T-helper 1 cell treated with Interleukin-12 subunit alpha and Interleukin-12 subunit beta and Interleukin-4 antibody, amounts not matched to agents 30 μg/mL and 1 μg/mL, for 36 hours (primary cell): ENCODE results near the gene GMPPB.
A peak's percentile ranks its signal among the peaks of the same experiment; 100 is the strongest.
"Not testable (repeated sequence)": the region's sequence is repeated elsewhere in the genome, so short reads cannot be mapped to it uniquely, and the experiment has no call there.

ENCODE experiments used
- H3K27ac Mint-ChIP-seq: one replicate; pipeline ENCODE4 v1.8.0; 2021; ENCODE audit warnings: mild to moderate bottlenecking, mixed read lengths
- H3K27me3 Mint-ChIP-seq: one replicate; pipeline ENCODE4 v1.8.0; 2021; ENCODE audit warnings: low read depth, mixed read lengths
- H3K36me3 Mint-ChIP-seq: one replicate; pipeline ENCODE4 v1.8.0; 2021; ENCODE audit warnings: low read depth, mixed read lengths
- H3K4me1 Mint-ChIP-seq: one replicate; pipeline ENCODE4 v1.8.0; 2021; ENCODE audit warnings: low read depth, mixed read lengths
- H3K4me3 Mint-ChIP-seq: one replicate; pipeline ENCODE4 v1.8.0; 2021; ENCODE audit warnings: mild to moderate bottlenecking, moderate library complexity, mixed read lengths
- H3K9me3 Mint-ChIP-seq: one replicate; pipeline ENCODE4 v1.8.0; 2021; ENCODE audit warnings: mixed read lengths

Gene GMPPB

GRCh38 chr3:49699281-49699979 is 24.3 kb downstream of the GMPPB start:
- no peaks in the 10 kb centered on the region for H3K4me1 Mint-ChIP-seq
- no peaks in the 10 kb centered on the region for H3K27me3 Mint-ChIP-seq
- H3K4me3 Mint-ChIP-seq = no peak overlapping the region
- H3K9me3 Mint-ChIP-seq = no peaks in the 10 kb centered on the region
- H3K36me3 Mint-ChIP-seq = no peaks in the 10 kb centered on the region
- no peak overlapping the region for H3K27ac Mint-ChIP-seq

GRCh38 chr3:49695350-49696015 is 28.3 kb downstream of the GMPPB start:
- not testable (repeated sequence) for H3K4me1 Mint-ChIP-seq, H3K4me3 Mint-ChIP-seq, H3K27ac Mint-ChIP-seq, H3K27me3 Mint-ChIP-seq, H3K36me3 Mint-ChIP-seq, H3K9me3 Mint-ChIP-seq

GRCh38 chr3:49694409-49695070 is 29.2 kb downstream of the GMPPB start:
- not testable (repeated sequence) for H3K27me3 Mint-ChIP-seq, H3K9me3 Mint-ChIP-seq, H3K27ac Mint-ChIP-seq, H3K4me3 Mint-ChIP-seq, H3K36me3 Mint-ChIP-seq
- H3K4me1 Mint-ChIP-seq = peaks cover 16% of the 10 kb centered on the region

- H3K4me3 Mint-ChIP-seq, H3K27ac Mint-ChIP-seq, H3K9me3 Mint-ChIP-seq, H3K36me3 Mint-ChIP-seq, H3K27me3 Mint-ChIP-seq: not testable (repeated sequence)
- H3K4me1 Mint-ChIP-seq = peaks cover 20% of the 10 kb centered on the region
Measured at GRCh38 chr3:49691481-49691880, 32.3 kb downstream of the GMPPB start.

DNA sequence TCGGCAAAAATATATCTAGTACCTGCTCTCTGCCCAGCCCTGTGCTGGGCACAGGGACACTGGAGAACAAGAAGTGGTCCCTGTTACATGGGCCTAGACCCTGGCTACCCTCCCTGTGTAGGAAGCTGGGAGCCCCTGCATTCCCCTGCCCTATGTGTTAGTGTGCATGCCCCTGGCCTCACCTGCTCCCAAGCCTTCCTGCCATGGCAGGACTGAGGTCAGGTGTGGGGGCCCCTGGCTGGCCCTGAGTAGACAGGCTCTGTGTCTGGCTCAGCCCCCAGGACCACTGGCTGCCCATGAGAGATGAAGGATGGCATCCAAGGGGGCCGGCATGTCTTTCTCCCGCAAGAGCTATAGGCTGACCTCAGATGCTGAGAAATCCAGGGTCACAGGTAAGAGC is 32.9 kb downstream of the GMPPB start:
- H3K9me3 Mint-ChIP-seq, H3K27me3 Mint-ChIP-seq, H3K36me3 Mint-ChIP-seq, H3K27ac Mint-ChIP-seq: not testable (repeated sequence)
- Mint-ChIP-seq H3K4me1 (peaks cover 20% of the 10 kb centered on the region), H3K4me3 (peak overlapping the region; percentile 95)

DNA sequence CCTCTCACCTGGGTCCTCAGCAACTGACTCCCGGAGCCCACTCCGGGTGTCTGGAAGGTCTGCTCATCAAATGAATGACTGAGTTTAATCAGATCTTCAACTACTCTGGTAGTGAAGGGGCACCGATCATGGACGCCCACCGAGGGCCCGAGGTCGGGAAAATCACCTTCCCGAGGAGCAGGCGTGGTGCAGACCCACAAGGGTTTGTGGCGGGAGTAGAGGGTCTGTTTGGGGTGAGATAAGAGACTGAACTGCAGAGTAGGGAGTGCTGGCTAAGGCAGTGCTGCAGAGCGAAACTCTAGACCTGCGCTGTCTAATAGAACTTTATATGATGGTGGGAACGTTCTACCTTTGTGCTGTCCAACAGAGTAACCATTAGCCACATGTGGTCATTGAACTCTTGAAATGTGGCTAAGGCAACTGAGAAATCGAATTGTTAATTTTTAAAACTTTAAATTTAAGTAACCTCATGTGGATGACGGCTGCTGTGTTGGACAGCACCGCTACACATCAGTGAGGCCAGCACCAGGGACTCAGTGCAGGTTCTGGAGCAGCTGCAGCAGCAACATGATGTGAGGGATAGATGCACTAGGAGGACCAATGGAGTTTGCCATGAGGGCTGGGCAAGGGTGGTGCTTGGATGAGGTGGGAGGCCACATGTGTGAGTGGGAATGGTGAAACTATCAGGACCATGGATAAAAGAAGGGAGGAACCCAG is 33.7 kb downstream of the GMPPB start:
- H3K36me3 Mint-ChIP-seq, H3K27me3 Mint-ChIP-seq, H3K9me3 Mint-ChIP-seq: not testable (repeated sequence)
- Mint-ChIP-seq H3K27ac (peak overlapping the region; percentile 82), H3K4me1 (peaks cover 20% of the 10 kb centered on the region), H3K4me3 (peak overlapping the region; percentile 95)

DNA sequence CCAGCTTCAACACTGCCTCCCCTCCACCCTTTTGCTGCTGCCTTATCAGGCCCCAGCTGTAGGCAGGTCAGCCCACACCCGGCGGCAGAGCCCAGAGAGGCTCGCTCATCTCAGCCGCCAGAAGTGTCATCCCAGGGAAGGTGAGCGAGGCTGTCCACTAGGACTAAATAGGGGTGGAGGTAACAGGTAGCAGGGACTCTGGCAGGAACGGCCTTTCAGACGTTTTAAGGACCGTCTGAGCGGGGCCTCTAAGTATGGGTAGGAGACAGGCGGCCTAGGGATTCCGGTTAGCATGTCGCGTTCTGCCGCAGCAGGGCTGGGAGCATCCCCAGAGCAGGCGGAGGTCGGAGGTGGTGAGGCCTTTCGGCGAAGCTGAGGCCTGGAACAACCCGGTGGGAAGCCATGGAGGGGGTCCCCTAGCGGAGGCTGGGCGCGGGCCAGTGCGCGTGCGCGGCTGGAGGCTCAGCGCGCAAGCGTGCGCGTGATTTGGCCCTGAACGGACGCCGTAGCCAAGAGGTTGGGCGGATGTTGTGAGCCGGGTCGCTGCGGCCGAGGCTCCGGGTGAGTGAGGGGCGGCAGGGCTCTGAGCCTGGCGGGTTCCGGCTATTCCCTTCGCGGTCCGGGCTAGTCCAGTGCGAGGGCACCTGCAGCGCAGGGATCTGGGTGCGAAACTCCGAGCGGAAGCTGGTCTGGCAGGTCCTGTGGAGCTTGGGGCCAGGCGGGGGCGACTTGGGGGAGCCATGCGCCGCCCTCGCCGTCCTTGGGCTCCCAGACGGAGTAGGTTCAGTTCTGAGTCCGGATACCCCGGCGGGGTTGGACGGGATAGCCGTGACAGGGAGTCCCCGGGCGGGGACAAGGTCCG is 34.5 kb downstream of the GMPPB start, which contains the start of the genes MST1 and RNF123:
Gene MST1, minus strand, starts transcription at position 429 of the 862 bp plus-strand sequence. CDS start 783 bp downstream, outside the sequence.
Gene RNF123, plus strand, starts transcription at position 512 of the 862 bp plus-strand sequence. CDS start 1,609 bp downstream, outside the sequence.
- peaks cover 20% of the 10 kb centered on the region for H3K4me1 Mint-ChIP-seq
- H3K9me3 Mint-ChIP-seq = no peaks in the 10 kb centered on the region
- no peaks in the 10 kb centered on the region for H3K27me3 Mint-ChIP-seq
- H3K4me3 Mint-ChIP-seq = peak within 1 kb of the TSS; percentile 95
- H3K36me3 Mint-ChIP-seq = peaks cover 2% of the 10 kb centered on the region
- peak within 1 kb of the TSS; percentile 82 for H3K27ac Mint-ChIP-seq

GRCh38 chr3:49688338-49689045 is 35.3 kb downstream of the GMPPB start:
- H3K4me3 Mint-ChIP-seq = peak overlapping the region; percentile 95
- peak overlapping the region; percentile 82 for H3K27ac Mint-ChIP-seq
- not testable (repeated sequence) for H3K27me3 Mint-ChIP-seq, H3K9me3 Mint-ChIP-seq, H3K36me3 Mint-ChIP-seq
- peaks cover 20% of the 10 kb centered on the region for H3K4me1 Mint-ChIP-seq

DNA sequence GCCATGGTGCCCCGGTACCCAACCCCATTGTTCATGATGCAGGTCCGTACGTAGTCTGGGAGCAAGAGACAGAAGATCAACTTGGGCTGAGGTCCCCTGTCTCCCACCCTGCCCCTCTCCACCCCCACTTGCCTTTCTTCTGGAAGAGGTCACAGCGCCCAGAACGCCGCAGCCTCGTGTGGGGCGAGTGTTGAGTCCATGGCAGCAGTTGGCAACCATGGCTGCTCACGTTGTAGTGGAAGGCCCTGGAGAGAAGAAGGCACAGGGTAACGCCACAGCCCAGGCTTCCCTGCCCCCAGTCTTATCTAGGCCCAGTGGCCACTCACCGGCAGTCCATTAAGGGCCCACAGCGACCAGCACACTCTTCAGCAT is 36.3 kb downstream of the GMPPB start:
- not testable (repeated sequence) for H3K4me3 Mint-ChIP-seq, H3K9me3 Mint-ChIP-seq, H3K27me3 Mint-ChIP-seq

DNA sequence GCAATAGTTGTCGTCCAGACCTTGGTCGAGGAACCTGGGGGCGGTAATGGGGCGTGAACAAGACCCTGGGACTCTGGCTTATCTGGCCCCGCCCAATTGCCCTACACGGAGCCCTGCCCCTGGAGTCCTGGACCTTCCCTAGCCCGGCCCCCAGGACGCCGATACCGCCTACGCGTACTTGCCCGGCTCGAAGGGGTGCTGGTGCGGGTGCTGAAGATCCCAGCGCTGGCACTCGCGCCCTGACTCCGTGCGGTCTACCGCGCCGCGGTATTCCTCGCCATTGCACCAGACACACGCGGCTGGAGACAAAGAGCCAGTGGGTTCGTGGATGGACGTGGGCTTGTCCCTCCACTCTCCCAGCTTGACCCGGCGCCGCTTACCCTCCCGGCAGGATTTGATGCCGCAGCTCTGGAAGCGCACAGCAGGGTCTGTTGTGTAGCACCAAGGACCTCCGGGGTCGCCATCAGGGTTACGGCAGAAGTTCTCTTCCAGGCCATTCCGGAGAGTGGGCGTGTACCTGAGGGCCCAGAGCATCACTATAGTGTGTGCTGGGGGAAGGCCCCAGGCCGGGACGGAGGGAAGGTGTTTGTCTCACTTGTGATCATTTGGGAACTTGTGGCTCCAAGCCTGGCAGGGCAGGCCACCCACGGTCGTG is 36.9 kb downstream of the GMPPB start:
- H3K4me3 Mint-ChIP-seq, H3K27ac Mint-ChIP-seq, H3K36me3 Mint-ChIP-seq, H3K27me3 Mint-ChIP-seq, H3K9me3 Mint-ChIP-seq: not testable (repeated sequence)
- H3K4me1 Mint-ChIP-seq = peaks cover 17% of the 10 kb centered on the region

More for the DNA sequence above, 36.3 kb downstream of the GMPPB start:
- peaks cover 17% of the 10 kb centered on the region for H3K4me1 Mint-ChIP-seq
- not testable (repeated sequence) for H3K27ac Mint-ChIP-seq, H3K36me3 Mint-ChIP-seq

DNA sequence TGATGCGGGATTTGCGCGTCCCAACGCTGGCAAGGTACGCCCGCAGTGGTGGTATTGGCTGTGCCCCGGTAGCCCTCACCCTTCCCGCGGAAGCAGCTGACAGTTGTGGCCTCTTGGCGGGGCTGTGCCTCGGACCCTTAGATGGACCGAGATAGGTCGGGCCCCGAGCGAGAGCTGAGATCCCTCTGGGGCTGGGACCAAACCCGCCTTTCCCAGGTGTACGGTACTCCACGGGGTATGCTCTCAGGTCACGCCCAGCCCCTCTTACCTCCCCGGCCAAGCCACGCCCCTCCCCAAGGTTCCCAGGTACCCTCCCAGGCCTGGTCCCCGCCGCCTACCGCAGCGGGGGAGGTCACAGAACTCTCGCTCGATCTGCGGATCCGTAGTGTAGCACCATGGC is 37.4 kb downstream of the GMPPB start:
- Mint-ChIP-seq H3K4me1 (peaks cover 17% of the 10 kb centered on the region), H3K4me3 (peak overlapping the region; percentile 17)
- H3K36me3 Mint-ChIP-seq, H3K9me3 Mint-ChIP-seq, H3K27ac Mint-ChIP-seq, H3K27me3 Mint-ChIP-seq: not testable (repeated sequence)

DNA sequence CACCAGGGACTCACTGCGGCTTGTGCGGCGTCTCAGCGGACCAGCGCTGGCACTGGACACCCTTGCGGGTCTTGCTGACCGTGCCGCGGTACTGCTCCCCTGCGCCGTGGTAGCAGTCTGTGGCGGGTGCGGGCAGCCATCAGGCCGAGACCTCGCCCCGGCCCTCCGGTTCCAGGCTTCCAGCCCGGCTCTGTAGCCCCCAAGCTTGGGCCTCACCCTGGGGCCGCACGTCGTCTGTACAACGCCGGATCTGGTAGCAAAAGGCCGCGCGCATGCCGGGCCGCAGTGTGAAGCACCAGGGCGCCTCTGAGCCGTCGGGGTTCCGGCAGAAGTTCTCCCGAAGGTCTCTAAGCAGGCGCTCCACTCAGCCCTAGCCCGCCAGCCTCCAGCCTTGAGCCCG is 37.9 kb downstream of the GMPPB start:
- H3K9me3 Mint-ChIP-seq, H3K4me3 Mint-ChIP-seq, H3K27me3 Mint-ChIP-seq, H3K27ac Mint-ChIP-seq, H3K36me3 Mint-ChIP-seq: not testable (repeated sequence)
- H3K4me1 Mint-ChIP-seq = peaks cover 14% of the 10 kb centered on the region

GRCh38 chr3:49685103-49685502 is 38.6 kb downstream of the GMPPB start:
- H3K36me3 Mint-ChIP-seq, H3K27me3 Mint-ChIP-seq, H3K9me3 Mint-ChIP-seq, H3K4me1 Mint-ChIP-seq, H3K27ac Mint-ChIP-seq, H3K4me3 Mint-ChIP-seq: not testable (repeated sequence)
